Measurements from ENCODE around the gene MAP1B. TPM values are rescaled to one million over a fixed set of nuclear protein-coding genes. Genes with fewer than 3 reads are reported as not detected.

Gene MAP1B
- total RNA-seq, 1 experiment from 2014 or later = 8.9 TPM

DNA sequence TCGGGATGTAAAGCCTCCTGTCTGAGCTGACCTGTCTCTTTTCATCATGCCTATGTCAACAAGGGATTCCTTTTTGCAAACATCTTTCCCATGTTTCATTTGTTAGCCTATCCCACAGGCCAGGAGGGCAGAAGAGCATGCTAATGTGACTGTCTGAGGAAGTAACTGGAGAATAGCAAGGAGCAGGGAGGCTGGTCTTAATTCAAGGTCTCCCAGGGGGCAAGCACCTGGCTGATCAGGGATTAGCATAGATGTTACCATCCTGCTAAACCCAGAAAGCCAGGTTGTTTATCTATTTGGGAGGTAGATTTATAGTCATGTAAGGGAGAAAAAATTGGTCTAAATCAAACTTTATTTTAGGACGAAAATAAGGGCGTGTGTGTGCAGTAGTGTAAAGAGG is 36.7 kb upstream of the MAP1B start:
- Histone ChIP-seq H2AFZ (ENCODE audit: low read depth, low read length, poor library complexity, severe bottlenecking) (no peak overlapping the region), H3K9me3 (ENCODE audit: control insufficient read depth in 1 of 2, insufficient read depth in 1 of 2, low read depth in 1 of 2, low read length in 2 of 2) (no peaks in the 10 kb centered on the region), H3K9me2 (ENCODE audit: insufficient read depth) (no peaks in the 10 kb centered on the region), H3K4me2 (ENCODE audit: low read length) (no peak overlapping the region), H3K9ac (ENCODE audit: low read length) (no peak overlapping the region), H3K27ac (ENCODE audit: low read depth, low read length) (no peak overlapping the region), H3K4me3 (replicated peaks in 1 of 2; ENCODE audit: low read depth in 1 of 2, low read length in 2 of 2) (no peak overlapping the region), H3K4me1 (ENCODE audit: control insufficient read depth in 1 of 2, insufficient read depth in 2 of 2, low read length in 2 of 2) (peaks cover 28 to 30% of the 10 kb centered on the region in 2 experiments), H3K36me3 (ENCODE audit: control insufficient read depth in 1 of 2, insufficient read depth in 2 of 2, low read length in 2 of 2) (no peaks in the 10 kb centered on the region), H3K27me3 (ENCODE audit: insufficient read depth, low read length) (no peaks in the 10 kb centered on the region), H4K20me1 (ENCODE audit: insufficient read depth) (no peaks in the 10 kb centered on the region), H3K79me2 (ENCODE audit: insufficient read depth, low read length) (no peaks in the 10 kb centered on the region)
- DNase-seq (ENCODE audit: low read depth, low spot score) (no peak), ATAC-seq (no peak)
- TF ChIP-seq CTCF (IDR thresholded peaks at IDR 0.05 in 2 of 3, conservative IDR thresholded peaks at IDR 0.05 in 1 of 3; ENCODE audit: borderline replicate concordance in 1 of 3, insufficient read depth in 1 of 3, low read depth in 2 of 3, low read length in 2 of 3) (no peak), FOSL1 (IDR thresholded peaks at IDR 0.05; ENCODE audit: low read depth) (no peak), JUND (IDR thresholded peaks at IDR 0.05) (no peak), CEBPB (IDR thresholded peaks at IDR 0.05; ENCODE audit: low read depth) (no peak), SIN3A (IDR thresholded peaks at IDR 0.05; ENCODE audit: low read depth) (no peak)
- TF ChIP-seq, protein P1, sequence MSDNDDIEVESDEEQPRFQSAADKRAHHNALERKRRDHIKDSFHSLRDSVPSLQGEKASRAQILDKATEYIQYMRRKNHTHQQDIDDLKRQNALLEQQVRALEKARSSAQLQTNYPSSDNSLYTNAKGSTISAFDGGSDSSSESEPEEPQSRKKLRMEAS (IDR thresholded peaks at IDR 0.05) = no peak
- BruUV-seq (replicated peaks) = no TSS peak
- CTCF ChIA-PET = no interaction called here
- RAD21 ChIA-PET (ENCODE audit: low non-redundant PET in 1 of 2, low total read pairs in 2 of 2, uncharacterized antibody in 2 of 2, unreplicated experiment in 2 of 2) = no interaction called here
- POLR2A ChIA-PET = no interaction called here
- intact Hi-C loops (cut with micrococcal nuclease) = no loop called here

DNA sequence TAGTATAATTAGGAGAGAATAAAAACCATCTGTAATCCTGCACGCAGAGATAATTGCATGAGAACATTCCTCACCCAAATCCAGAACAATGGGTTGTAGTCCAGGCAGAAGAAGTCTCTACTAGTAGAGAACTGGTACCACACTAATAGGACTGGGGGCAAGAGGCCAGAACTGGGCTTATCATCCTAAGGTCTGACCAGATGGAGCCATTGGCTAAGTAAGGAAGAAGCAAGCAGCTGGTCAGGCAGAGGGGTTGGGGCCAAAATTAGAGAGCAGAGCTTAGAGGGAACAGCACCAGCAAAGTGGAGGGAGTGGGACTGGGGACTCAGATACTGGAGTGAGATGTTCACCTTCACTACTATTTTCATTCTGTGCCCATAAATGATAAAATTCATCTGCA is 35.4 kb upstream of the MAP1B start:
- no peaks in the 10 kb centered on the region for H3K27me3 ChIP-seq (ENCODE audit: insufficient read depth, low read length)
- ChIA-PET POLR2A (no interaction called here), CTCF (no interaction called here), RAD21 (ENCODE audit: low non-redundant PET in 1 of 2, low total read pairs in 2 of 2, uncharacterized antibody in 2 of 2, unreplicated experiment in 2 of 2) (no interaction called here)
- no peaks in the 10 kb centered on the region for H4K20me1 ChIP-seq (ENCODE audit: insufficient read depth)
- no peak for ATAC-seq
- intact Hi-C loops (cut with micrococcal nuclease) = no loop called here
- no peaks in the 10 kb centered on the region for H3K9me2 ChIP-seq (ENCODE audit: insufficient read depth)
- H3K36me3 ChIP-seq (ENCODE audit: control insufficient read depth in 1 of 2, insufficient read depth in 2 of 2, low read length in 2 of 2) = no peaks in the 10 kb centered on the region
- TF ChIP-seq ZFX (IDR thresholded peaks at IDR 0.05) = no peak
- TF ChIP-seq FOSL1 (IDR thresholded peaks at IDR 0.05; ENCODE audit: low read depth) = no peak
- no peak for TF ChIP-seq SP1 (IDR thresholded peaks at IDR 0.05; ENCODE audit: low read depth)
- no peak for TF ChIP-seq TCF7L2 (IDR thresholded peaks at IDR 0.05; ENCODE audit: borderline replicate concordance, extremely low read depth, insufficient read depth, insufficient read length)
- no peak for TF ChIP-seq SIN3A (IDR thresholded peaks at IDR 0.05; ENCODE audit: low read depth)
- TF ChIP-seq EZH2phosphoT487 (IDR thresholded peaks at IDR 0.05; ENCODE audit: borderline replicate concordance) = no peak
- TF ChIP-seq EGR1 (IDR thresholded peaks at IDR 0.05; ENCODE audit: low read depth) = no peak
- TF ChIP-seq CBX3 (IDR thresholded peaks at IDR 0.05; ENCODE audit: low read depth) = no peak
- TF ChIP-seq YY1 (IDR thresholded peaks at IDR 0.05; ENCODE audit: extremely low read depth, insufficient replicate concordance, low read depth, low read length) = no peak
- TF ChIP-seq ATF3 (IDR thresholded peaks at IDR 0.05) = no peak
- no peak for TF ChIP-seq ELF1 (IDR thresholded peaks at IDR 0.05; ENCODE audit: borderline replicate concordance, low read depth)
- no peak for TF ChIP-seq EZH2 (IDR thresholded peaks at IDR 0.05)
- no peak for TF ChIP-seq JUND (IDR thresholded peaks at IDR 0.05)
- no TSS peak for BruUV-seq (replicated peaks)
- no peaks in the 10 kb centered on the region for H3K9me3 ChIP-seq (ENCODE audit: control insufficient read depth in 1 of 2, insufficient read depth in 1 of 2, low read depth in 1 of 2, low read length in 2 of 2)
- H3K4me3 ChIP-seq (replicated peaks in 1 of 2; ENCODE audit: low read depth in 1 of 2, low read length in 2 of 2) = no peak overlapping the region
- H2AFZ ChIP-seq (ENCODE audit: low read depth, low read length, poor library complexity, severe bottlenecking) = no peak overlapping the region
- no peak overlapping the region for H3K9ac ChIP-seq (ENCODE audit: low read length)
- H3K4me1 ChIP-seq (ENCODE audit: control insufficient read depth in 1 of 2, insufficient read depth in 2 of 2, low read length in 2 of 2) = peaks cover 14 to 16% of the 10 kb centered on the region in 2 experiments
- H3K4me2 ChIP-seq (ENCODE audit: low read length) = no peak overlapping the region
- no peak overlapping the region for H3K27ac ChIP-seq (ENCODE audit: low read depth, low read length)
- H3K79me2 ChIP-seq (ENCODE audit: insufficient read depth, low read length) = no peaks in the 10 kb centered on the region
- no peak for DNase-seq (ENCODE audit: low read depth, low spot score)
